ENCODE data around the gene ACTN1. TPM values are rescaled to one million over a fixed set of nuclear protein-coding genes. Genes with fewer than 3 reads are reported as not detected.

The ACTN1 gene
- total RNA-seq, 2 donors from 2014 or later = 665 to 826 TPM

DNA sequence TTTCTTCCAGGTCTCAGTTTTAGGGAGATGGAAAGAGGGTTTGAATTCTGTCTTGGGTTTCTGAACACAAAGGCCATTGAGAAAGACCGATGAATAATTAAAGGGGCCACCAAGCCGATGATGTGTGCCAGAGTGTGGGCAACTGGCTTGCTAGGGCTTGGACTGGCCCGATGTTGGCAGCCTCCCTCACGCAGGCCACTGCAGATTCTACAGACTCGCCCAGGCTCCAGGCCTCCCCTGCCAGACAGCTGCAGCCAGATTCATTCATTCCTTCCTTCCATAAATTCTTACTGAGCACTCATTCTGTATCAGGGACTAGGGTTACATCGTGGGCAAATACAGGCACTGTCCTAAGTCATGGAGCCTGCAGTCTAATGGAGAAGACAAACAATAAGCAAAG lies 34.9 kb downstream of the ACTN1 start:
- intact Hi-C loops (cut with DNase I) = loop anchor here in 1 of 2 donors (10.0 kb wide), 1 partner anchor 101 kb away; no protein-coding TSS in a partner anchor
- no peak for DNase-seq (ENCODE audit: low spot score)

DNA sequence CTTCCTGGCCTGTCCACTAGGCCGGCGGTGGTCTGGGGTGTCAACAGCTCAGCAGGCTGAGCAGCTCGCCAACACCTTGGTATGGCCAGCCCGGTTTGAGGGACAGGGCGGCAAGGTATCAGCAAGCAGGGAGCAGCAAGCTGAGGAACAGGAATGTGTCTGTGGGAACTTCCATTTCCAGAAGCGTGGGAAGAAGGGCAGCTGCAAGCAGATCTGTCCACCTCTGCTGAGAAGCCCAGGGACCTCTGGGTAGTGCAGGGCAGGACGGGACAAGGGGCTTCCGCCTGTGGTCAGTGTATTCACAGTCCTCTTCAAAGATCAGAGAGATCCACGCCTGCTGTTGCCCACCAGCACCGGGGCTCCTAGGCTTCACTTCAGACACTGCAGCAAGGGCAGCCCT lies 36.0 kb downstream of the ACTN1 start:
- intact Hi-C loops (cut with DNase I) = loop anchor here in 1 of 2 donors (10.0 kb wide), 1 partner anchor 102 kb away; no protein-coding TSS in a partner anchor
- DNase-seq (ENCODE audit: low spot score) = no peak

DNA sequence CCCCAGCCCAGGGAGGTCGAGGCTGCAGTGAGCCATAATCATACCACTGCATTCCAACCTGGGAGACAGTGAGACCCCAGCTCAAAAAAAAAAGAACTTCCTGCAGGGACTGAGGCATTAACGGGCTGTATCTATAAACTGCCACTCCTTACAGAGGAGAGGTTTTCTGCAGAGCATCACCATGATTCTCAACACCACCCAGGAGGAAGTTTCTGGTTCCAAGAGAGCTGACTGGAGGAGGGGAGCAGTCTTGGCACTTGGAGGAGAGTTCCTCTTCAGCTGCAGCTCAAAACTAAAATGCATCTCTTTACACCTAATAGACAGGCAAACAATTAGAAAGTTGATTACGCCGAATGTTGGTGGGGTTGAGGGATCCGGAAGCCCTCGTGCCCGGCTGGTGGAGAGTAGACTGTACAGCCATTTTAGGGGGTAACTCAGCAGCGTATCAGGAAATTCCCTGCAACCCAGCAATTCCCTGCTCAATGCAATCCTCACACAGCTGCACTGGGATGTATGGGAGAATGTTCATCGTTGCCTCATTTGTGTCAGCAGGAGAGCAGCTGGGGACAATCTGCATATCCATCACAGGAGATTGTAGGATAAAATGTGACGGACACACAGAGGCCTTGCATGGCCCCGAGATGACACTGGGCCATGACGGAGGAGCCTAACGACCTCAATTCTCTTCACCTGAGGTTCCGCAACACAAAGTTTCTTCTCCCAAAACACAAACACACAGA lies 36.6 kb downstream of the ACTN1 start:
- intact Hi-C loops (cut with DNase I) = loop anchor here in 1 of 2 donors (10.0 kb wide), 1 partner anchor 102 kb away; no protein-coding TSS in a partner anchor
- no peak for DNase-seq (ENCODE audit: low spot score)

DNA sequence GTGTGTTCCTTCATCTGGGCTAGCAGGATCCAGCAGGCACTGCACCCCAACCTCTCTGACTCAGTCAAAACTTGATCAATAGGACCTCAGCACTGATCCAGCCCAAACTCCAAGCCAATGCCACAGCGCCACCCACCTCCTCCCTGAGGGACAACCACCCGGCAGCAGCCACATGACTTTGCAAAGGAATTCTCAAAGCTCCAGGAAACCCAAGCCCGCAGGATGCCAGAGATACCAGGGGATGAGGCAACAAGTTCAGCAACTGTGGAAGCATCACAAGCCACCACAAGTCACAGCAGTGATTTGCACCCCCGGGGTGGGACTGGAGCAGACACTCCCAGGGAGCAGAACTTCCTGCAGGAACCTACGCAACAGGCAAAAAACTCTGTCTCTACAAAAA lies 37.3 kb downstream of the ACTN1 start:
- DNase-seq (ENCODE audit: low spot score) = no peak
- intact Hi-C loops (cut with DNase I) = loop anchor here in 1 of 2 donors (10.0 kb wide), 1 partner anchor 103 kb away; no protein-coding TSS in a partner anchor

DNA sequence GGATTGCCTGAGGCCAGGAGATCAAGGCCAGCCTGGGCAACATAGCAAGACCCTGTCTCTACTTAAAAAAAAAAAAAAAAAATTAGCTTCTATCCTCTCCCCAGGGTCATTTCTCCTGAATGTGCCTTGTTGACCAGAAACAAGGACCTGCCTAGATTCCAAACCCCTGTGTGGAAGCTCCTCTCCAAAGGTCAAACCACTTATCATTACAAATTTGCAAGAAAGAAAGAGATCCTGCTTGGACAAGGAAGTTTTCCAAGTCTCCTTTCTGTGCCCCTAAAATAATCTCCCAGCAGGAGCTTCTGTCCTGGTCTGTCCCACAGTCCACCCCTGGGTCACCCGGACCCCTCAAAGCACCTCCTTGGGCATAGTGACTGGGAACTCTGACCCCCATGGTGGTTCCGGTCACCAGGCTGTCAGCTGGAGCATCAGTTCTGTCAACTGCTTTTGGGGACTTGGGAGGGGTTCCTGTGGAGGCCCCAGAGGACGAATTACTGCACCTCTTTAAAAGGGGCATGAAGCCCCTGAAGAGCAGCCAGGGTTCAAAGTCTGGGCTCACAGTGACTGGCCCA lies 38.4 kb downstream of the ACTN1 start:
- DNase-seq (ENCODE audit: low spot score) = no peak
- intact Hi-C loops (cut with DNase I) = loop anchor here in 1 of 2 donors (10.0 kb wide), 1 partner anchor 104 kb away; no protein-coding TSS in a partner anchor

DNA sequence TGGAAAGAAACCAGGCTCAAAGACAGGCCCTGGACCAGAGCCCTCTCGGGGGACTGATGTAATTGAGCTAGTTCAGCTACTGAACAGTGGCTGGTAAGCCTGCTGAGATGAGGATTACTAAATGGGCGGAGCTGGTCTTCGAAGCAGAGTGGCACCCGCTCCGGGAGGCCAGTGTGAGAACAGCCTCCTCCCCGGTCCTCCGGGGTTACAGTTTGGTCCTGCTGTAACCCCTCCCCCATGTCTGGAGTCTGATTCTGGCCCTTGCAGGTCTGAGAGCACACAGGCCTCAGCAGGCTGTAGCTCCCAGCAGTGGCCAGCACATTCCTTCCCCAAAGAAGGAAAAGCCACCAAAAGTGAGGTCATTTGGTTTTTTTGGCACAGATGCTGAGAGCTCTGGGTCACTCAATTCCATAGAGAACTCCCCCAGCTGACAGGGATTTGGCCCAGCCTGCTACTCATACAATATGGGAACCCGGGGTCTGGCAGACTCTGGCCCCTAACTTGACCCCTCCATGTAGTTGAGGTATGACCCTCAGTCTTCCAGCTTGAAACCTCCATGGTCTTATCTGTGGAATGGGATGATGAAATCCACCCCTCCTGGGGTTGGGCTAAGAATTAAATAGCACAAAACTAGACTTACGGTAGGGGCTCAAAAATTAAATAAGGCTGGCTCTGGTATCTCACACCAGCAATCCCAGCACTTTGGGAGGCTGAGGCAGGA lies 39.0 kb downstream of the ACTN1 start:
- intact Hi-C loops (cut with DNase I) = loop anchor here in 1 of 2 donors (10.0 kb wide), 1 partner anchor 105 kb away; no protein-coding TSS in a partner anchor
- peak; percentile 93 for DNase-seq (ENCODE audit: low spot score)

DNA sequence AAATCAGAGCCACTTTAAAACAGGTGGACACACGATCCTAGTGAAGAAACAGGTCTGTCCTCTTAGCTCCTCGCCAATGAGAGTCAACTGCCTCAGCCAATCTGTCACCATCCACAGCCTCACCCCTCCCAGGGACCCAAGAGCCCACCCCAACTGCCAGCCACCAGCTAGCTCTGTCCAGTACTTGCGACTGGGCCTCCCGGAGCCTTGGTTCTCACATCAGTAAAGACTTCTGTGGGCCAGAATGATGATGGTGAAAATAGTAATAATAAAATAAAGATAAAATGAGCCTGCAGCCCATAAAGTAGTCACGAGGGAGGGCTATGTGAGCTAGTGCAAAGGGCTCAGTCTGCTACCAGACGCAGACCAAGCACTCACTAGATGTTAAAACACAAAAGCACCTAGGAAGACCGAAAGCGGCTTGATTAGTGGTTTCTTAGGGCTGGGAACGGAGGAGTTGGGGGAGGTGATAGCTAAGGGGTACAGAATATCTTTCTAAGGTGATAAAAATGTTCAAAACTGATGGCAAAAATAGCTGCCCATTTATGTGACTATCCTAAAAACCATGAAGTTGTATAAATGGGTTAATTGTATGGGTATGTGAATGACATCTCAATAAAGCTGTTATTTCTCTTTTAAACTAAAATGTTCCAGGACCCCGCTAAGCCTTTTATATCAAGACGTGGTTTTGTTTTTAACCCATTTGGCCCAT lies 39.8 kb downstream of the ACTN1 start:
- DNase-seq (ENCODE audit: low spot score) = no peak
- intact Hi-C loops (cut with DNase I) = no loop called here

DNA sequence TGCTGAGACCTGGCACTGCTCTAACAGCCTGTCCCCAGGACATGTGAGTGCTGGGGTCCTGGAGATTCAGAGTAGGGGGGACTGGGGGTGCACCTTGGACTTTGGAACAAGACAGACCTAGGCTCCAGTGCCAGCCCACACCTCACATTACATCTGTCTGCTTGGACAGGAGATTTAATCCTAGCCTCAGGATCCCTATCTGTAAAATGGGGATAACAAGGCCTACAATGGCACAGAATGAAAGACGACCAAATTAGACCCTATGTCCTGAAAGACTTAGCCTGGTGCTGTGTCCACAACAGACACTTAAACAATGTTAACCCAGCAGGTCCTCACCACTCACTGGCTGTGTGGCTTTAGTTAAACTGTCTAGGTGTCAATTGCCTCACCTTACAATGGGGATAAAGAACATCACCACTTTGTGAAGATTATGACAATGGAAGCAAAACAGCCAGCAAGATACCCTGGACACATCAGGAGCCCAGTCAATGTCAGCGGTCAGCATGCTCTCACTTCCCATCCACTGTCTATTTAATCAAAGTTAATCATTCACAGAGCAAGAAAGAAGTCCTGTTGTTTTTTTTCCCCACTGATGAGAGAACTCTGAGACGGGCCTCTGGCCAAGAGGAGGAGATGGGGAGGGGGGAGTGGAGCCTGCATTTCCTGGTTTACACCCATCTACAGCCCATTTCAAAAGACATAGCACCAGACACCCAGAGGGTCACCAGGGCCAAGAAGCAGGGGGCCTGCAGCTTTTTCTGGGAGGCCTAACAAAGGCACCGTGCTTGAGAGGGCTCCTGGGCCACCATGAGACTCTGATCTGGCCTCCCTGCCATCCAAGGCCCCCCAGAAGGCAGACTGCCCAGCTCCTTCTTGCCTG lies 40.6 kb downstream of the ACTN1 start:
- no peak for DNase-seq (ENCODE audit: low spot score)
- intact Hi-C loops (cut with DNase I) = no loop called here

DNA sequence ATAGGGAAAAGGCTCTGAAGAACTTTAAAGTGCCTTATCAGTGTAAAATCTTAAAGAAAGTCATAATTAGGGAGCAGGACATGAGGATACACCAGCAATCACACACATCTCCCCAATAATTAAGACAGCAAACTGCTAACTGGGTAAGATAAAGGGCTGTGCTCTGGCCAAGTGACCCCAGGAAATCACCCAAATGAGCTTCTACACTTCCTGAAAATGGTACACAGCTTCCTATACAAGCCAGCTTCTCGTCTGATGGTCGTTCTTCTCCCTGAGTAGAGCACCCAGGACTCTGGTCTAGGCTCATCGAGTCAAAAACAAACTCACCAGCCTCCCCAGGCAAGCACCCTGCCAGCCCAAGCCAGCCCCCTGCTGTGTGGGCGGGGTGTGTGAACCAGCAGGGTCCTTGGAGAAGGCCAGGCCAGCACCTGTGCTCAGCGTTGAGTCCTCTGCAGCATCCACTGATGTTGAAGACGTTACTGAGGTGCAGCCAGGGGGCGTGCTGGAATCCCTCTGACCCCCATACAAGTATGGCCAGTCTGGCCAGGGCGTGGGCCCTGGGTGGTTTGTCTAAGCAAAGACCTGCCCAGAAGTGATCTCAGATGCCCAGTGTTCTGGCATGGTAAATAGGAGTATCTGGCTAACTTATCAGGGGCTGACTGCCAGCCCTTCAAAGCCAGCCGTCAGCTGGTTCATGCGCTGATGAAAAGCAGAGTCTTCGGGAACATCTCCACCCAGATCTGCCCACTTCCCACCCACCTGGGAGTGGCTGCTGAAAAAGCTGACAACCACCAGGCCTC lies 41.4 kb downstream of the ACTN1 start:
- intact Hi-C loops (cut with DNase I) = no loop called here
- DNase-seq (ENCODE audit: low spot score) = no peak

DNA sequence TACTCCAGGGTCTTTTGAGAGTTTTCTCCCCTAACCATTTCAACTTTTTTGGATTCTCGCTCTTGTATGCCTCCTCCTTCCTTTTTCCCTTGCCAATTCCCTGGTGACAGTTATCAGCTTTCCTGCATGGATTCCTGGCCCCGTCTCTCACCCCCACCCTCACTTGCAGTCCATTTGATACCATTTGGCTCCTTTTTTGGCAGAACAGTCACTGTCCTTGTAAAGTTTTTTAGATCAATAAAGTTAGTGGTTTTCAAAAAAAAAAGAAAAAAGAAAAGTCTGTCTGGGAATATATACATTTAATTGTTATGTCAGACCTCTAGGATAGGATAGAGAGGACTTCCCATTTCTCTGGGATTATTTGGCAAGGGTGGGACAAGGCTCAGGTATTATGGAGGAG lies 42.1 kb downstream of the ACTN1 start:
- no peak for DNase-seq (ENCODE audit: low spot score)
- intact Hi-C loops (cut with DNase I) = no loop called here

DNA sequence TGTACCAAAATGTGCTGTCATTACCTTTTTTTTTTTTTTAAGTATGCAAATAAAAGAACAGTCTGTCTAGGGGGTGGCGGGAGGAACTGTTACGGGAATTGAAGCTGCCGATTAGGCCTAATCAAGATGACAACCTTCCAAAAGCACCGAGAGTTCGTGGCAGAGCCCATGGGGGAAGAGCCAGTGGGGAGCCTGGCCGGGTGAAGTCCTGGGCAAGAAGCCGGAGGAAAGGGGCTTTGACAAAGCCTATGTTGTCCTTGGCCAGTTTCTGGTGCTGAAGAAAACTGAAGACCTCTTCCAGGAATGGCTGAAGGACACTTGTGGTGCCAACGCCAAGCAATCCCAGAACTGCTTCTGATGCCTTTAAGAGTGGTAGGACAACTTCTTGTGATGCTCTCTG lies 42.6 kb downstream of the ACTN1 start:
- intact Hi-C loops (cut with DNase I) = no loop called here
- DNase-seq (ENCODE audit: low spot score) = no peak

DNA sequence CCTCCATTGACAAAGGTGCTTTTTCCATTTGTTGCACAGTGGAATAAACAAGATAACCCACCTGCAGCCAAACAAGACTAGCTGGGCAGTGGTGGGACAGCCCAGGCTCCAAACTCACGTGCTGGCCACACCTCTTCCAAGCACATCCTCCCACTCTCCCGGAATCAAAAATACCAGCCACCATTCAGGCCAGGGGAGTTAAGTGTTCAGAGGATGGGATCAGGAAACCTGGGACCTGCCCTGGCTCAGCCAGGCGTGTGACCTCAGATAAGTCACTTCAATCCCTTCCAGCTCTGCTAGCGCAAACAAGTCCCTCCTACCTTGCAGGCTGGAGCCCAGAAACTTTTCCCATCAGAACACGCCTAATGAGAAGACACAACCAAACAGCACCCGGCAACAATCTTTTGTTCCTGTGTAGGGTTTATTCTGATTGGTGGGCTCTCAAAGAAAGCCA lies 43.3 kb downstream of the ACTN1 start:
- intact Hi-C loops (cut with DNase I) = no loop called here

DNA sequence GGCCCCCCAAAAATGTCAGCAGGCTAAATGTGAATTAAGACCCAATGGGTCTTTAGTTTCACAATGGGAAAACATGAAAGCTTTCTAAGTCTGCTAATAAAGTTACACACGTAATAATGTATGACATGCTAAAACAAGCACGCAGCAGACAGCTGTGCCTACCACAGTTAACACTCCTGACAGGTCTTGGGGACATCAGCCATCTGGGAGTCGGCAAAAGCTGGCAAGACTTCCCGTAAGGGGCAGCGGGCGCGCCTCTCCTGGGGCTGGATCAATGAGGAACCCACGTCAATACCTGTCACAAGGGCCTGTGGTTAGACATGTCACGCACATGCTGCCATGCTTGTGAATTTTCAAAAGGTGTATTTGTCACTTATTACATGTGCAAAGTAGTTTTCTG lies 45.0 kb downstream of the ACTN1 start:
- DNase-seq (ENCODE audit: low spot score) = peak; percentile 20
- intact Hi-C loops (cut with DNase I) = no loop called here

More for the DNA sequence above, 43.3 kb downstream of the ACTN1 start:
- DNase-seq (ENCODE audit: low spot score) = no peak

DNA sequence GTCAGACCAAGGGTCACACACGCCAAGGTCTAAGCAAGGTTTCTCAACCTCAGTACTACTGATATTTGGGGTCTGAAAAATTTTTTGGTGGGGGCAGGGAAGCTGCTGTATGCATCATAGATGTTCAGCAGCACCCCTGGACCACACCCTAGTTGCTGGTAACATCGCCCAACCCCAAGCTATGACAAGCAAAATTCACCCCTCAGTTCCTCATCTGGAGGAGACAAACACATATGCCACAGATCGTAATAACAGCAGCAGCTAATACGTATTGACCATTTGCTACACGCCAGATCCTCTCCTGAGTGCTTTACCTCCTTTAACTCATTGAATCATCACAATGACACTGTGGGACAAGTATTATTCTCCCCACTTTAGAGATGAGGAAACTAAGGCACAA lies 46.4 kb downstream of the ACTN1 start:
- intact Hi-C loops (cut with DNase I) = no loop called here
- no peak for DNase-seq (ENCODE audit: low spot score)

DNA sequence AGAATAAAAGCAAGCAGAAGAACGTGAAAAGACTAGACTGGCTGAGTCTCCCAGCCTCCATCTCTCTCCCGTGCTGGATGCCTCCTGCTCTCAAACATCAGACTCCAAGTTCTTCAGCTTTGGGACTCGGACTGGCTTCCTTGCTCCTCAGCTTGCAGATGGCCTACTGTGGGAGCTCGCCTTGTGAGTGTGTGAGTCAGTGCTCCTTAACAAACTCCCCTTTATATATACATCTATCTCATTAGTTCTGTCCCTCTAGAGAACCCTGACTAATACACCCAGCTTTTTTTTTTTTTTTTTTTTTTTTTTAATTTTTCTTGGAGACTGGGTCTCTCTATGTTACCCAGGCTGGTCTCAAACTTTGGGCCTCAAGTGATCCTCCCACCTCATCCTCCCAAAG lies 46.9 kb downstream of the ACTN1 start:
- no peak for DNase-seq (ENCODE audit: low spot score)
- intact Hi-C loops (cut with DNase I) = no loop called here

DNA sequence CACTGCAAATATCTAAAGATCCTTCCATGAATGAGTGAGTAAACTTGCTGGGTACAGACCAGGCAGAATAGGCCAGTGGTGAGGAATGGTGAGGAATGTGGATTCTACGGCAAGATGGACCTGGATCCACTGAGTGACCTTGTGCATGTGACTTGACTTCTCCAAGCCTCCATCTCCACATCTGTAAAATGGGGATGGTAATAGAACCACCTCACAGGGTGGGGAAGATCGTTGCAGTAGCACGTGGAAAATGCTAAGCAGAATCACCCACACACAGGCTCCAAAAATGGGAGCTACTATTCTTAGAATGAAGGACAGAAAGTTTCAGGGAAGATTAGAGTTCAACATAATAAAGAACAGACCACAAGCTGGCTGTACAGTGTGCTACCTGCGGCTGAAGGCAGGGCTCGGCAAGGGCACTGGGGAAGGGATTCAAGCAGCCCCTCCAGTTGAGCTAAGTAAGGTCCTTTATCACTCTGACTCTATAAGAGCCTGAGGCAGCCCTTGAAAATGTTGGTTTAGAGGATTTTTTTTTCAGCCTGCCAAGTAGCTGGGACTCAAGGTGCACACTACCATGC lies 47.5 kb downstream of the ACTN1 start:
- DNase-seq (ENCODE audit: low spot score) = no peak

DNA sequence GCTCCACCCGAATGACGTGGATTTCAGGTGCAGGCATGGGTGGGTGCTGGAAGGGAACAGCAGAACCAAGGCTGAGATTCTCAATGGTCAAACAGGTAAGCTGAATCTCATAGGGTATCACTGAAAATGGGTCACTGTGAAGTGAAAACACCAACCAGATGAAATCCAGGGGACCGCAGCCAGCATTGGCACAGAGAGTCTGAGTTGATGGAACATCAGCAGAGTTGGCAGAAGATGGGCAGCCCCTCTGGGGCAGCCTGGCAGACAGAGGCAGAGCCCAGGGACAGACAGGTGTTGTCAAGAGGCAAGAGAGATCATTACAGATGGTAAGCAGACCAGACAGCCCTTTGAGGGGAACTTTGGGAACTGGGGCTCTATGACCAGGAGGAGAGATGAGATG lies 48.0 kb downstream of the ACTN1 start:
- intact Hi-C loops (cut with DNase I) = no loop called here
- no peak for DNase-seq (ENCODE audit: low spot score)

More for the DNA sequence above, 47.5 kb downstream of the ACTN1 start:
- intact Hi-C loops (cut with DNase I) = no loop called here

Measured in posterior vena cava (tissue), 2 donors.